Stimulated activated CD4-positive, alpha-beta T cell treated with anti-CD3 and anti-CD28 coated beads, Interleukin-15, amount 100 ng/mL, for 48 hours (primary cell): ENCODE data around the gene ATP9B.
"Not testable (repeated sequence)": the region's sequence is repeated elsewhere in the genome, so short reads cannot be mapped to it uniquely, and the experiment has no call there.

ENCODE experiments used
- DNase-seq, 2 donors: peaks; one replicate each; pipeline ENCODE4 v3.0.0-alpha.2; 2020; ENCODE audit warnings: low read depth in 2 of 2

ATP9B gene

DNA sequence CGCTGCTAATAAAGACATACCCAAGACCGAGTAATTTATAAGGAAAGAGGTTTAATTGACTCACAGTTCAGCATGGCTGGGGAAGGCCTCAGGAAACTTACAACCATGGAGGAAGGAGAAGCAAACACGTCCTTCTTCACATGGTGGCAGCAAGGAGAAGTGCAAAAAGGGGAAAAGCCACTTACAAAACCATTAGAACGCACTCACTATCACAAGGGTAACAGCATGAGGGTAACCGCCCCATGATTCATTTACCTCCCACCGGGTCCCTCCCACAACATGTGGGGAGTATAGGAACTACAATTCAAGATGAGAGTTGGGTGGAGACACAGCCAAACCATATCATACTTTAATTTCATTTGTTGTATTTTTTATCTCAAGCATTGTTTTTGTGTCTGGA is 67.5 kb downstream of the ATP9B start:
- no peak for DNase-seq

GRCh38 chr18:79139206-79139605 is 70.0 kb downstream of the ATP9B start:
- DNase-seq = peak in 1 of 2 donors; percentile 1

DNA sequence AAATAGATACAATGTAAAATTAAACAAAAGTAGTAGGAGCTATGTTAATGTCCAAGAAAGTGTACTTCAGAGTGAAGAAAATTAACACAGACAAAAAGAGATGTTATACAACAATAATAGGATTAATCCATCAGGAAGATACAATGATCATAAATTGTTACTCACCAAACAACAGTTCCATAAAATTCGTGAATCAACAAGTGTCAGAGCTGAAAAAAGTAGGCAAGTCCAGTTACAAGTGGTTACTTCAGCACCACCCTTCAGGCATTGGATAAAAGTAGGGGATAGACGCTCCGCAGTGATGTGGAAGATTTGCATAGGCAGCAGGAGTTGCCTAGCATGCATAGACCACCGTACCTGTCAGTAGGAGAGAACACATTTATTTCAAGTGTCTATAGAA is 77.8 kb downstream of the ATP9B start:
- DNase-seq = no peak

DNA sequence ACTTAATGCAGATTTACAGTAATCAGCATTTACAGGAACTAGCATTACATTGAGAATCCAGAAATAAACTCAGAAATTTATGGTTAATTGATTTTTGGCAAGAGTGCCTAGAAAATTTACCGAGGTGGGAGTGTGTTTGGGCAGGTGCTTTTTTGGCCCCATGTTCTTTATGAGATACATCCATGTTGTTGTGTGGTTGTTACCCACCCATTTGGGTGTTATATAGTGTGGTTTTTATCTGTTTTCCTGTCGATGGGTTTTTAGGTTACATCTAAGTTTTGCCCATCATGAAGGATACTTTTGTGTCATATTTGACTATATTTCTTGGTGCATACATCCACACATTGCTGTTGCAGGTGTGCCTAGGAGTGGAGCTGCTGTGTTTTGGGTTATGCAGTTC is 82.0 kb downstream of the ATP9B start:
- no peak for DNase-seq

DNA sequence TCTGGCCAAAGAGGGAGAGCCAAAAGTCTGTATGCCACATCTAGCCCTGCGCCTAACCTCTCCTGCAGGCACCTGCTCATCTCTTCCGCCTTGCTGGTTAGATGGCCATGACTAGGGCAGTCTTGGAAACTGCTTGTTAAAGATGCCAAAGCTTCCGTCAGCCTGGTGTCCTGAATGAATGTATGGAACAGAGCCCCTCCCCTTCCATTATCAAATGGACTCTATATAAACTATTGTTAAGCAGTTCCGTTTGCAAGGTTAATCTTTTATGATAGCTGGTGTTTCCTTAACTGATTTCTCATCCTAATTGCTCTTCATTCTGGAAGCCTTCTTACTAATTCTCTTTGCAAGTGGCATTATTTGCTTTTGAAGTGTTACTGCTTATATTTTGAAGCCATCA is 87.1 kb downstream of the ATP9B start:
- DNase-seq = no peak

- DNase-seq = no peak
Measured at GRCh38 chr18:79164706-79165105, 95.5 kb downstream of the ATP9B start.

- DNase-seq = no peak
Measured at GRCh38 chr18:79166702-79167101, 97.5 kb downstream of the ATP9B start.

- DNase-seq = no peak
Measured at GRCh38 chr18:79167526-79168190, 98.5 kb downstream of the ATP9B start.

- DNase-seq = no peak
Measured at GRCh38 chr18:79169958-79170555, 100.9 kb downstream of the ATP9B start.

GRCh38 chr18:79172331-79172730 is 103.1 kb downstream of the ATP9B start:
- not testable (repeated sequence) for DNase-seq

- no peak for DNase-seq
Measured at GRCh38 chr18:79173742-79174141, 104.5 kb downstream of the ATP9B start.

DNA sequence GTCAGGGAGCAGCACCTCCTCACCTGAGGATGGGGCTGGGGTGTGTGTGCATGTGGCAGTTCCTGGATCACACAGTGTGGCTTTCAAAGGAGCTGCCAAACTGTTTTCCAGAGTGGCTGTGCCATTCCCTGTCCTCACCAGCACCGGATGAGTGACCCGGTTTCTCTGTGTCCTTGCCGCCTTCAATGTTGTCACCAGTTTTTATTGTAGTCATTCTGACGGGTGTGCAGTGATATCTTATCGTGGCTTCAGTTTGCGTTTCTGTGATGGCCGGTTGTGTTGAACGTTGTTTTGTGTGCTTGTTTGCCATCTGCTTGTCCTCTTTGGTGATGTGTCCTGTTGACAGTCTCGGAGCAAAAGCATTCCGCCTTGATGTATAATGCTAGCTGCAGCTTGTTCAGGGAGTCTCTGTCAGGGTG is 108.9 kb downstream of the ATP9B start:
- DNase-seq = no peak

DNA sequence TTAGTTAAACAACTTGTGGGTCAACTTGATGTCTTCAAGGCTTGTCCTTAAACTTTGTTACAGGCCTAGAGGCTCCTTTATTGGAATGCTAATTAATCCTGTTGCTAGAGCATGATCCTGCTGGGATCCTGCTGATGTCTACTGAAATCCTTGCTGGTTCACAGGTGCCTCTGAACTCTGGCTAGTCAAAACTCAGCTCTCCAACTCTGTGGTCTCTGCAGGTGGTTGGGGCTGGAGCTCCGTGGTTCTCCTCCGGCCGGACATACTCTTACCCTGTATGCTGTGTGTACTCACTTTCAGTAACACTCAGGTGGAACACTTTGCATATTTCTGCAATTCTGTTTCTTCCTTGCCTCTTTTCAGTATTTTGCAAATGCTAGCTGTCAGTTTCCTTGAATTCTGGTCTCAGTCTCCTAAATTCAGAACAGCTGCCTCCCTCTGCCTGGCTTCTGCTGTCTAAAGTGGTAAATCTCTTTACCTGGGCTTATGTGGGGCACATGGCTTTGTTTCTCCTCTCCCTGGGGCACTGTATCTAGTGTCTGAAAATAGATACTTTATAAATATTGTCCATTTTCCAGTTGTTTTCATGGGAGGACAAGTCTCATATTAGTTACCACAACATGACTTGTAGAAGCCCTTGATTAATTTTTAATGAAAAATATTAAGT is 113.0 kb downstream of the ATP9B start:
- no peak for DNase-seq

GRCh38 chr18:79185648-79186047 is 116.5 kb downstream of the ATP9B start:
- no peak for DNase-seq

DNA sequence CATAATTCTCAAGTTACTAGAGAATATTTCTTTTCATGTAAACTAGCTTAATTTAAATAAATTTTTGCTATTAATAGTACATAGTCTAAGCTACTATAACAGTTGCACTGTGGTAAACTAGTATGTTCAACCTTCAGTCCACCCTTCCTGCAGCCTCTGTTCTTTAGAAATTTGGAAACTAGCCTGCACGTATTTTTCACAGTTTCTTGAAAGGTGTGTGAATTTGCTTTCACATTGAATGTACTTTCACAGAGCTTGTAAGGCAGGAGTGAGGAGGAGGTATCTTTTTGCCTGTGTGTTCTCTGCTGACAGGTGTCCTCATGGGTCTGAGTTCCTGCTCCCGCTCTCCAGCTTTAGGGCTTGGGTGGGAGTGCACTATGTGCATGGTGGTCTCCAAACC is 117.5 kb downstream of the ATP9B start:
- DNase-seq = no peak

DNA sequence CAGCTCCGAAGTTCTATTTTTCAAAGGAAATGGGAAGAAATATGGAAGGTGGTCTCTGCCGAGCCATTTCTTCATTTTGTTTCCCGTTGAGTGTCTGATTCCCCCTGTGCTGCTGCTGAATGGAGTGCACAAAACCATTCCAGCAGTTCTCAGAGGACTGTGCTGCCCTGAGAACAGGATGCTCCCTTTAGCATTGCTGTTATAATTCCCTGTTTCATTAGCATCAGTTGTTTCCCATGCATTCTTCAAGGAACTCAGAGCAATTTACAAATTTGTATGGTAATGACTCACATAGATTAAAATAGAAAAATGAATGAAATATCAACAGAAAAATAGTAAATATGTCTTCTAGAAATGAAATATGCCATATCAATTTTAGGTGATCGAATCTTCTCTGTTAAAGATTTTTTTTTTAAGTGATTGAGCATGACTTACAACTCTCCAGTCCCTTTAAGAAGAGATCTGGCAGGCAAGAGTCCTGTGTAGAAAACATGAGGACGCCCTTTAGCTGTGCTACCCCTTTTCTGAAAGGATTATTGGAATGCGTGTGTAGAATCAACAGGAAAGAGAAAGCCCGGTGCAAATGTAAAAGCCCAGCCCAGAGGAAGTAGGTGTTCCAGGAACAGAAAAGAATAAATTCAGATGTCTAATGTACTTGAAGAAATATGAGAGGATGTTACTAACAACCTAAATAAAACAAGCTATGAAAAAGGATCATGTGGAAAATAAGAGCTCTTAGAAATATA is 118.5 kb downstream of the ATP9B start:
- DNase-seq = no peak

GRCh38 chr18:79191418-79191817 is 122.2 kb downstream of the ATP9B start:
- no peak for DNase-seq

DNA sequence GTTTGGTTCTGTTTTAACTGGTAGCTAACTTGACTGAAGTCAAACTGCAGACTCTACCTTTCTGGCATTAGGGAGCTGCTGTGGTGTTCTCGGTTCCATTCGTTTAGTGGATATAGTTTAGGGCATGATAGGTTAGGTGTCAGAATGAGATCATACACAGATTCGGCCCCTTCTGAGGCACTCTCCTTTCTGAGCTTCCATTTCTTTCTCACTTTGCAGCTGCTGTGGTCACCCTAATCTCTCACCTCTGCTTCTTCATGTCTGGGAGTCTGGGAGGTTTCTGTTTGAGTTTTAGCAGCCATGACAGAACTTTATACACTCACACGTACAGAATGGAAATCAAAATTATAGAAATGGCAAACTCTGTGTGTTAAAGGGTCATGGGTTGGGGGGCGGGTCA is 122.8 kb downstream of the ATP9B start:
- no peak for DNase-seq

DNA sequence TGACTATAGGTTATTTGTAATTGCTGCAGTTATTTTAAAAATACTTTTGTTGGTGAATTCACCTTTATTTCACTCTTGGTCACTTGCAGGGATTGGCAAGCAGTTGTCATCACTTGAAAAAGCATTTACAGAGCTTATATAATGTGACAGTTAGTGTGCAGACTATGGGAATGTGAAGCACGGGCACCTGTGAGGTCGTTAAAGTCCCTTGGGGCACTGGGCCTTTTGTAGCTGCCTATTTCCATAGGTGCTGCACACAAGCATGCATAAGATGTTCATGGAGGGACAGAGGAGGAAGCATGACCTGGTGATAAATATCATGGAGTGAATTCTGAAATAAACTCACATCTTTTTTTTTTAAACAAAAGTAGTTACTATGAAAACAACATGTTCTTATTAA is 124.6 kb downstream of the ATP9B start:
- DNase-seq = no peak

DNA sequence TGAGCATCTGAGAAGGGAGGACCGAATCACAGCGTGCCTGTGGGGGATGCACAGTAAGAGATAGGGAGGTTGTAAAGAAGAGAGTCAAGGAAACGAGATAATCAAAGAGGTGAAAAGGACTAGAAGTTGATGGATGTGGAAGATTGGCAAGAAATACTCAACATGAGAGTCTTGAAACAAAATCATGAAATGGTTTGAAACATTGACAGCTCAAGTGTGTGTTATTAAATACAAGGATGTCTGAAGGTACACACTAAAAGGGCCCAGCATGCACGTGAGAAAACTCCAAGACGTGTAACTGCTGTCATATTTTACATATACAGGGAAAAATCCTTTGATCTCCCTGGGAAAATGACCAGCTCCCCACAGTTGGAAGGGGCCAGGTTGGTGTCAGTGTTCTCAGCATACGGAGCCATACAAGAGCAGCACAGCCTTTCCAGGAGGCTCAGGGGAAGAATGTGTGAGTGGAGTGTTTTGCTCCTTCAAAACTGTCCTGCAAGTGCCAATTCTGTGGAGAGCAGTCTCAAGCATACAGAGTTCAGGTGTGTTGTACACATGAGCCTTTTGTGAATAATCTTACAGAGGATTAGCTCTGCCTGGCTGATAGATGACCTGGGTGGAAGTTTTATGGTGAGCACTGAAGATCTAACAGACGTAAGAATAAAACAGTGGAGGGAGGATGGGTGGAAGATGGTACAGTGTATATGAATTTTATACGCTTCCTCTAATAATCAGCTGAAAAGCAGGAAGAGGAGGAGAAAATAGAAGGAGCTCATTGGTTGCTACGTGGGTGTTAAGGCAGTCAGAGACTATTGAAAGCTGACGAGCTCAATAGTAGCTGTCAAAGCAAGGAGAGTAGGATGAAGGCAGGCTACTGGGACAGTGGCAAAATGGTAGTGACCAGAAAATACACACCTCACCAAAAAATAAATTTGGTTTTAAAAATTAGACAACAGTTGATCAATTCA is 126.8 kb downstream of the ATP9B start:
- no peak for DNase-seq

- DNase-seq = no peak
Measured at GRCh38 chr18:79197531-79197930, 128.3 kb downstream of the ATP9B start.
